Smooth muscle cell (in vitro differentiated cells): ENCODE data around the gene SH3BP5. TPM values are rescaled to one million over a fixed set of nuclear protein-coding genes. Genes with fewer than 3 reads are reported as not detected.

Source experiments
- DNase-seq: peaks from one replicate; lab custom pipeline; 2025; ENCODE audit not compliant: unreplicated experiment; lab: John Stamatoyannopoulos, UW
- H2AFZ ChIP-seq: fragments of 200-600 bp; sonication (generic); 2 replicates; pipeline ENCODE4 v1.6.0; 2016; ENCODE audit warnings: antibody characterized with exemption, low read depth, mild to moderate bottlenecking
- H3F3A ChIP-seq: fragments of 200-600 bp; sonication (generic); 2 replicates; pipeline ENCODE4 v1.6.0; 2017; ENCODE audit warnings: antibody characterized with exemption, low read depth
- H3K27ac ChIP-seq: fragments of 200-600 bp; sonication (generic); 2 replicates; pipeline ENCODE4 v1.5.1; 2016; ENCODE audit warnings: low read depth, mild to moderate bottlenecking
- H3K27me3 ChIP-seq: fragments of 200-600 bp; sonication (generic); 2 replicates; pipeline ENCODE4 v1.6.1; 2016; ENCODE audit warnings: low read depth, mild to moderate bottlenecking
- H3K36me3 ChIP-seq: fragments of 200-600 bp; sonication (generic); 2 replicates; pipeline ENCODE4 v1.5.1; 2016; ENCODE audit warnings: low read depth
- H3K4me1 ChIP-seq: fragments of 200-600 bp; sonication (generic); 2 replicates; pipeline ENCODE4 v1.5.1; 2016; ENCODE audit warnings: low read depth
- H3K4me2 ChIP-seq: fragments of 200-600 bp; sonication (generic); 2 replicates; pipeline ENCODE4 v1.6.0; 2016; ENCODE audit warnings: mild to moderate bottlenecking
- H3K4me3 ChIP-seq: fragments of 200-600 bp; sonication (generic); 2 replicates; pipeline ENCODE4 v1.5.1; 2016; ENCODE audit warnings: mild to moderate bottlenecking
- H3K79me2 ChIP-seq: fragments of 200-600 bp; sonication (generic); 2 replicates; pipeline ENCODE4 v1.6.0; 2016; ENCODE audit warnings: low read depth, mild to moderate bottlenecking
- H3K9ac ChIP-seq: fragments of 200-600 bp; sonication (generic); 2 replicates; pipeline ENCODE4 v1.6.0; 2016; ENCODE audit warnings: low read depth
- H3K9me3 ChIP-seq: fragments of 200-600 bp; sonication (generic); replicated peaks from 2 replicates; pipeline ENCODE4 v1.5.1; 2016; ENCODE audit warnings: low read depth
- H4K20me1 ChIP-seq: fragments of 200-600 bp; sonication (generic); 2 replicates; pipeline ENCODE4 v1.6.0; 2016; ENCODE audit warnings: low read depth
- WGBS: methylation state at CpG from one replicate; pipeline ENCODE4 v1.1.7; 2016; ENCODE audit warnings: low lambda C conversion rate; 5-methylcytosine and 5-hydroxymethylcytosine counted together
- polyA plus RNA-seq: library from polyadenylated mRNA; unstranded; fragments of >200 nt; fragmentation: Nextera tagmentation; extraction: Ambion mirVana; gene quantifications from 2 replicates; pipeline ENCODE4 v1.2.1, GENCODE V29; 2016
- total RNA-seq: library from RNA; depleted of rRNA; stranded (reverse); fragments of >200 nt; gene quantifications from 2 replicates; pipeline ENCODE4 v1.2.3, GENCODE V29; 2014
- TF ChIP-seq, protein P1 (sequence below): fragments of 200-600 bp; sonication (generic); IDR thresholded peaks from 2 replicates; pipeline ENCODE4 v1.5.1; 2017; ENCODE audit warnings: borderline replicate concordance, mild to moderate bottlenecking, antibody characterized with exemption; ENCODE audit not compliant: insufficient read depth, poor library complexity, severe bottlenecking

SH3BP5 gene
- total and polyA plus RNA-seq, 2 experiments from 2014 or later = 10.7 to 12.7 TPM

DNA sequence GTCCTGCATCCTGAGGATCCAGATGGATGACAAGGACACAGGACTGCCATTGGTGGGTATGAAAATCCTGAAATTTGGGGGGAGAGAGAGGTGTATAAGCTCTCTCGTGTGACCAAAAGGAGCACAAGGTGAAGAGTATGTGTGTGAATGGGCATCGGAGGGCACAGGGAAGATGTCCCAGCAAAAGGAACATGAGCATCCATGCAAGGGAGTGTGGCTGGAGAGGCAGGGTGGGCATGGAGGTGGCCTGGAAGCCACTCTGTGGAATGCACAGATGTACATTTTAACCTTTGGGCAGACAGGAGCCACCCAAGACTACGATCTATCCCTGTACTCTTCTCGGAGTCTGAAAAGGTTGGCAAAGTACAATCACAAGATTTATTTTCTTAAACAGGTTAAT is 71.9 kb downstream of the SH3BP5 start:
- Histone ChIP-seq H4K20me1 (no peaks in the 10 kb centered on the region), H3K4me1 (no peaks in the 10 kb centered on the region), H3K4me2 (no peak overlapping the region), H3K79me2 (peaks cover 9% of the 10 kb centered on the region), H3K27ac (no peak overlapping the region), H3K9me3 (no peaks in the 10 kb centered on the region), H3K36me3 (no peaks in the 10 kb centered on the region), H3K4me3 (no peak overlapping the region), H3F3A (peaks cover 23% of the 10 kb centered on the region), H2AFZ (no peak overlapping the region), H3K9ac (no peak overlapping the region), H3K27me3 (no peaks in the 10 kb centered on the region)
- TF ChIP-seq, protein P1, sequence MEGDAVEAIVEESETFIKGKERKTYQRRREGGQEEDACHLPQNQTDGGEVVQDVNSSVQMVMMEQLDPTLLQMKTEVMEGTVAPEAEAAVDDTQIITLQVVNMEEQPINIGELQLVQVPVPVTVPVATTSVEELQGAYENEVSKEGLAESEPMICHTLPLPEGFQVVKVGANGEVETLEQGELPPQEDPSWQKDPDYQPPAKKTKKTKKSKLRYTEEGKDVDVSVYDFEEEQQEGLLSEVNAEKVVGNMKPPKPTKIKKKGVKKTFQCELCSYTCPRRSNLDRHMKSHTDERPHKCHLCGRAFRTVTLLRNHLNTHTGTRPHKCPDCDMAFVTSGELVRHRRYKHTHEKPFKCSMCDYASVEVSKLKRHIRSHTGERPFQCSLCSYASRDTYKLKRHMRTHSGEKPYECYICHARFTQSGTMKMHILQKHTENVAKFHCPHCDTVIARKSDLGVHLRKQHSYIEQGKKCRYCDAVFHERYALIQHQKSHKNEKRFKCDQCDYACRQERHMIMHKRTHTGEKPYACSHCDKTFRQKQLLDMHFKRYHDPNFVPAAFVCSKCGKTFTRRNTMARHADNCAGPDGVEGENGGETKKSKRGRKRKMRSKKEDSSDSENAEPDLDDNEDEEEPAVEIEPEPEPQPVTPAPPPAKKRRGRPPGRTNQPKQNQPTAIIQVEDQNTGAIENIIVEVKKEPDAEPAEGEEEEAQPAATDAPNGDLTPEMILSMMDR = no peak
- DNase-seq = no peak
- 95% methylated on average over 4 of the region's 4 CpGs for WGBS

DNA sequence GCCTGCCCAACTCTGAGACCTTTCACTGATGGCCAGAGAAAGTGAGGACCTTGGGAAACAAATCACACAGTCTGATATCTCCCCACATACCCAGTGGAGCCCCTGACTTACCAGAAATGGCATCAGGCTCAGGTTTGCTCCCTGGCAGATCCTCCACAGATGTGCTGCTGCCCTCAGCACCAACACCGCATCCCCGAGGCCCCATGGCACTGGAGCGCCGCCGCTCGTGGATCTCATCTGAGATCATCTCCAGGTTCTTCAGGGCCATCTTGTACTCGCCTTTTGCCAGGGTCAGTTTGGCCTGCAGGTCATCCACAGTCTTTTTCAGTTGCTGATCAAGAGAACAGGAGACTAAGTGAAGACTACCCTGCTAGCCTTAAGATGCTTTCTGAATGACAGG is 73.7 kb downstream of the SH3BP5 start:
- H3K36me3 ChIP-seq = no peaks in the 10 kb centered on the region
- no peak overlapping the region for H3K9ac ChIP-seq
- H3K4me3 ChIP-seq = no peak overlapping the region
- no peak for DNase-seq
- 97% methylated on average over 7 of the region's 7 CpGs for WGBS
- no peak overlapping the region for H3K27ac ChIP-seq
- H3K79me2 ChIP-seq = peaks cover 6% of the 10 kb centered on the region
- H3K4me2 ChIP-seq = no peak overlapping the region
- TF ChIP-seq, protein P1 = no peak
- no peak overlapping the region for H2AFZ ChIP-seq
- H3K27me3 ChIP-seq = no peaks in the 10 kb centered on the region
- H3K9me3 ChIP-seq = no peaks in the 10 kb centered on the region
- no peaks in the 10 kb centered on the region for H3K4me1 ChIP-seq
- peaks cover 23% of the 10 kb centered on the region for H3F3A ChIP-seq
- no peaks in the 10 kb centered on the region for H4K20me1 ChIP-seq

- Histone ChIP-seq H3K4me2 (no peak overlapping the region), H3K79me2 (no peaks in the 10 kb centered on the region), H3K36me3 (no peaks in the 10 kb centered on the region), H3K27ac (peak overlapping the region; percentile 43), H2AFZ (no peak overlapping the region), H3K4me3 (no peak overlapping the region), H3K9ac (no peak overlapping the region), H3K4me1 (no peaks in the 10 kb centered on the region), H4K20me1 (no peaks in the 10 kb centered on the region), H3K27me3 (no peaks in the 10 kb centered on the region), H3F3A (peaks cover 23% of the 10 kb centered on the region), H3K9me3 (no peaks in the 10 kb centered on the region)
- no peak for DNase-seq
- TF ChIP-seq, protein P1 = no peak
- WGBS = 94% methylated on average over 8 of the region's 8 CpGs
Measured at GRCh38 chr3:15256861-15257341, 75.5 kb downstream of the SH3BP5 start.

DNA sequence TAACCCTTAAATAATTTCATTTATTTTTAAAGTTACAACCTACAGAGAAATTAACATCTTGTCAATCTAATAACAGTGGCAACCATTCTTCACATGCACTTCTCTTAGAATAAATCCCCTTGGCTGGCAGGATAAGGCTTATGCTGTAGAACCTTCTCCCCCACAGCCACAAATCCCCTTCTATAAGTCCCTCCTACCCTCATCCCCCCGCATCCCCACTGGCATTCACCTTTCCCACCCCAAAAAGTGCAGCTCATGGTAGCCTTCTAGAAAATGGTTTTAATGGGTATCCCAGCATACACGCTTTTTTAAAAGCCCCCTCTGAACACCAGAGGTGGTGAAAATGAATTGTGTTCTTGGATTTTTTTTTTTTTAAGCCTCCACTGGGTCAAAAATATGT is 77.2 kb downstream of the SH3BP5 start:
- H3K27me3 ChIP-seq = no peaks in the 10 kb centered on the region
- peak overlapping the region; percentile 4 for H3K27ac ChIP-seq
- H3K9ac ChIP-seq = no peak overlapping the region
- no peaks in the 10 kb centered on the region for H3K4me1 ChIP-seq
- no peaks in the 10 kb centered on the region for H3K79me2 ChIP-seq
- H2AFZ ChIP-seq = no peak overlapping the region
- 94% methylated on average over 2 of the region's 2 CpGs for WGBS
- H3K4me3 ChIP-seq = no peak overlapping the region
- DNase-seq = no peak
- peaks cover 11% of the 10 kb centered on the region for H3K36me3 ChIP-seq
- TF ChIP-seq, protein P1 = no peak
- H3F3A ChIP-seq = peaks cover 23% of the 10 kb centered on the region
- H3K4me2 ChIP-seq = no peak overlapping the region
- H3K9me3 ChIP-seq = no peaks in the 10 kb centered on the region
- no peaks in the 10 kb centered on the region for H4K20me1 ChIP-seq
